ENCODE results near the gene LBX2. TPM values are rescaled to one million over a fixed set of nuclear protein-coding genes. Genes with fewer than 3 reads are reported as not detected.

LBX2 gene
- total and polyA plus RNA-seq, 2 experiments from 2014 or later, result 0.80 TPM; not detected in 1

DNA sequence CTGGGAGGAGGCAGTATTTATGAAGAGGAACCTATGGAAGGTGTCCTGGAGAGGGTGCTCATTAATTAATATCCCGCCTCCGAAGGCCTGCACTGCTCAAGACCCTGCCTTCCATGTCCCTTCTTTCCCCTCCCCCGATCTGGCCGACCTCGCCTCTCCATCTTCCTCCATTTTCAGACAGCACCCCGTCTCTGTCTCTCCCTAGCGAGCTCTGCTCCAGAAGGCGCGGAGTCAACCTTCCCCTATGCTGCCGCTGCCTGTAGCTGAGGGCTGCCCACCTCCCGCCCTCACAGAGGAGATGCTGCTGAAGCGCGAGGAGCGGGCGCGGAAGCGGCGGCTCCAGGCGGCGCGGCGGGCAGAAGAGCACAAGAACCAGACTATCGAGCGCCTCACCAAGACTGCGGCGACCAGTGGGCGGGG is 42.3 kb downstream of the LBX2 start:
- TF ChIP-seq, protein P1, sequence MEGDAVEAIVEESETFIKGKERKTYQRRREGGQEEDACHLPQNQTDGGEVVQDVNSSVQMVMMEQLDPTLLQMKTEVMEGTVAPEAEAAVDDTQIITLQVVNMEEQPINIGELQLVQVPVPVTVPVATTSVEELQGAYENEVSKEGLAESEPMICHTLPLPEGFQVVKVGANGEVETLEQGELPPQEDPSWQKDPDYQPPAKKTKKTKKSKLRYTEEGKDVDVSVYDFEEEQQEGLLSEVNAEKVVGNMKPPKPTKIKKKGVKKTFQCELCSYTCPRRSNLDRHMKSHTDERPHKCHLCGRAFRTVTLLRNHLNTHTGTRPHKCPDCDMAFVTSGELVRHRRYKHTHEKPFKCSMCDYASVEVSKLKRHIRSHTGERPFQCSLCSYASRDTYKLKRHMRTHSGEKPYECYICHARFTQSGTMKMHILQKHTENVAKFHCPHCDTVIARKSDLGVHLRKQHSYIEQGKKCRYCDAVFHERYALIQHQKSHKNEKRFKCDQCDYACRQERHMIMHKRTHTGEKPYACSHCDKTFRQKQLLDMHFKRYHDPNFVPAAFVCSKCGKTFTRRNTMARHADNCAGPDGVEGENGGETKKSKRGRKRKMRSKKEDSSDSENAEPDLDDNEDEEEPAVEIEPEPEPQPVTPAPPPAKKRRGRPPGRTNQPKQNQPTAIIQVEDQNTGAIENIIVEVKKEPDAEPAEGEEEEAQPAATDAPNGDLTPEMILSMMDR (IDR thresholded peaks at IDR 0.05; ENCODE audit: low read depth, low read length), result no peak
- peaks cover 5% of the 10 kb centered on the region for H3K36me3 ChIP-seq
- H3K27ac ChIP-seq, result peak overlapping the region; percentile 88

DNA sequence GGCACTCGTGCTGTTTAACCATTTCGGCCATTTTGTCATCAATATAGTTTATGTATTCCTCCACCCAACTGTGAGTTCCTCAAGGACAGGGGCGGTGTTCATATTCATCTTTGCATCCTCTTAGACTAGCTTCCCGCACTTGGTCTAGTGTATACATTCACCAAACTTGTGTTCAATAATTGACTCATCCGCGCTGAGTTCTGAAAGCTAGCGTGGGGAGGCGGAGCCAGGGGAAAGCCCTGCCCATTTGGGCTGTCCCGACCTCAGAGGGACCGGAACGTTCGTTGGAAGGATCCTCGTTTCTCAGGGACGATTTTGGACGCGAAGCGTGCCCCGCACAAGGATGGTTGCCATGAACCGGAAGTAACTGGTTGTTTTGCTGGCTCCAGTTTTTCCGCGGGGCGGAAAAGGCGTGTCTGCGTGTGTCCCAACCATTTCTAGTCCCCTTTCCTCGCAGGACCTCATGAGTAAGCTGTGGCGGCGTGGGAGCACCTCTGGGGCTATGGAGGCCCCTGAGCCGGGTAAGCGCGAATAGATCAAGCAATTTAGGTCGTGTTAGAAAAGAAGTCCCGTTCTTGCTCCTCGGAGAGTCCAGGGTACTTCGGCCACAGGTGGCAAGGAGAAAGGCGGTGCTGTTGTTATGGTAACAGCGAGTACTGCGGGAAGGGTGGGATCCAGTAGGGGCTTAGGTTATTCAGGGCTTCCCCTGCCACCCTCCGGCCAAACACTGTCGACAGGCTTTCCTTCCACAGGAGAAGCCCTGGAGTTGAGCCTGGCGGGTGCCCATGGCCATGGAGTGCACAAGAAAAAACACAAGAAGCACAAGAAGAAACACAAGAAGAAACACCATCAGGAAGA is 44.5 kb downstream of the LBX2 start, which contains the start of gene INO80B:
Gene INO80B (plus strand): TSS at position 434 of the 858 bp plus-strand sequence. CDS start 30 bp downstream, at position 464.
- H3K9me3 ChIP-seq (ENCODE audit: low read depth), result no peaks in the 10 kb centered on the region
- no peaks in the 10 kb centered on the region for H3K27me3 ChIP-seq
- DNase-seq (ENCODE audit: low read depth in 1 of 2, low spot score in 1 of 2), result peak; percentile 96 to 99
- no peak within 1 kb of the TSS for H3K27ac ChIP-seq
- TF ChIP-seq, protein P1 (IDR thresholded peaks at IDR 0.05; ENCODE audit: low read depth, low read length), result no peak
- H3K4me3 ChIP-seq, result peak within 1 kb of the TSS; percentile 49
- H3K36me3 ChIP-seq, result no peaks in the 10 kb centered on the region
- H3K4me1 ChIP-seq (ENCODE audit: low read depth), result peaks cover 5% of the 10 kb centered on the region

More for the DNA sequence above, 42.3 kb downstream of the LBX2 start:
- peaks cover 5% of the 10 kb centered on the region for H3K4me1 ChIP-seq (ENCODE audit: low read depth)
- H3K4me3 ChIP-seq, result peak overlapping the region; percentile 62
- DNase-seq (ENCODE audit: low read depth in 1 of 2, low spot score in 1 of 2), result no peak
- no peaks in the 10 kb centered on the region for H3K9me3 ChIP-seq (ENCODE audit: low read depth)
- H3K27me3 ChIP-seq, result no peaks in the 10 kb centered on the region

DNA sequence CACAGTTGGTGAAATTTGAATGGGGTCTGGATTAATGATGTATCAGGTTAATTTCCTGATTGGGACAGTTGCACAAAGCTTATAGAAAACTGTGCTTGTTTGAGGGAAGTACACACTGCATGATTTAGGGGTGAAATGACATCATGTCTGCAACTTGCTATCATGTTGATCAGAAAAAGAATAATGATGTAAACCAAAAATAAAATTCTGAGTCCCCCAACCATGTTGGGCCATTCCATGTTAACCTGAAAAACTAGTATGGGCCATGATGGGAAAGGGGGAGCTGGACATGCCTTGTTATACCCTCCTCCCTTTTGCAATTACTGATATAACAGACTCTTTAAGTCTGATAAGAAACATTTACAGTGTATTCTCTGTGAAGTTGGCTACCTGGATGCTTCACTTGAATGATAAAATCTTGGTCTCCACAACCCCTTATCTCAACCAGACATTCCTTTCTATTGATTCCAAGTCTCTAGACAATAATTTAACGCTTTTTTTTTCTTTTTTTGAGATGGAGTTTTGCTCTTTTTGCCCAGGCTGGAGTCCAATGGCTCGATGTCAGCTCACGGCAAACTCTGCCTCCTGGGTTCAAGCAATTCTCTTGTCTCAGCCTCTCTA is 48.7 kb downstream of the LBX2 start:
- no peaks in the 10 kb centered on the region for H3K4me1 ChIP-seq (ENCODE audit: low read depth)

DNA sequence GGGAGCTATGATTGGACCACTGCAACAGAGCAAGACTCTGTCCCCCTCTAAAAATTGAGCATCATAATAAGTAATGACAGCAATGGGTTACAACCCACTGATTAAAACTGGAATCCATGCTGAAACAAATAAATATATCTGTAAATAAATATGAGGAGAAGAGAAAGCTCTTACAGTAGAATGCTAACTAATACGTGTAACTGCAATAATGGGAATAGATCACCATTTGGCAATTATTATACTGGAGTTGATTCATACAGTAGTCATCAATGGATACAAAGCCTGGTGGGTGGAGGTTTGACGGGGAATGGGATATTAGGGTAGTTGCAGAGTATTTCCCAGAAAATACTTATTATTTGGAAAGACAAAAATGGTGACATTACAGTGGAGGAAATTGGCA is 50.6 kb downstream of the LBX2 start:
- no peaks in the 10 kb centered on the region for H3K27me3 ChIP-seq
- TF ChIP-seq, protein P1 (IDR thresholded peaks at IDR 0.05; ENCODE audit: low read depth, low read length), result no peak
- no peak for DNase-seq (ENCODE audit: low read depth in 1 of 2, low spot score in 1 of 2)
- no peak overlapping the region for H3K4me3 ChIP-seq
- H3K9me3 ChIP-seq (ENCODE audit: low read depth), result no peaks in the 10 kb centered on the region
- no peaks in the 10 kb centered on the region for H3K36me3 ChIP-seq
- H3K4me1 ChIP-seq (ENCODE audit: low read depth), result no peaks in the 10 kb centered on the region
- H3K27ac ChIP-seq, result no peak overlapping the region

More for the DNA sequence above, 48.7 kb downstream of the LBX2 start:
- DNase-seq (ENCODE audit: low read depth in 1 of 2, low spot score in 1 of 2), result no peak
- Histone ChIP-seq H3K4me3 (no peak overlapping the region), H3K27me3 (no peaks in the 10 kb centered on the region), H3K27ac (no peak overlapping the region), H3K9me3 (ENCODE audit: low read depth) (no peaks in the 10 kb centered on the region), H3K36me3 (no peaks in the 10 kb centered on the region)
- TF ChIP-seq, protein P1 (IDR thresholded peaks at IDR 0.05; ENCODE audit: low read depth, low read length), result no peak

Other genes starting within 250 kb of the LBX2 start
- gene SLC4A5, start 156.2 kb downstream of the LBX2 start, total RNA-seq, result 2.3 and 9.0 TPM in 2 replicates
- gene SLC4A5, start 156.2 kb downstream of the LBX2 start, polyA plus RNA-seq, result 1.5 and 3.3 TPM in 2 replicates
- 130 and 156 TPM in 2 replicates for gene DCTN1, start 119.3 kb downstream of the LBX2 start, total RNA-seq
- 164 and 178 TPM in 2 replicates for gene DCTN1, start 119.3 kb downstream of the LBX2 start, polyA plus RNA-seq
- 7.6 and 9.5 TPM in 2 replicates for gene C2orf81, start 78.0 kb downstream of the LBX2 start, total RNA-seq
- gene C2orf81, start 78.0 kb downstream of the LBX2 start, polyA plus RNA-seq, result 7.1 and 8.5 TPM in 2 replicates
- gene WDR54, start 77.9 kb downstream of the LBX2 start, total RNA-seq, result 88.5 and 91.5 TPM in 2 replicates
- gene WDR54, start 77.9 kb downstream of the LBX2 start, polyA plus RNA-seq, result 132 and 159 TPM in 2 replicates
- gene RTKN, start 57.7 kb downstream of the LBX2 start, total RNA-seq, result 41.1 and 53.3 TPM in 2 replicates
- gene RTKN, start 57.7 kb downstream of the LBX2 start, polyA plus RNA-seq, result 53.3 and 61.7 TPM in 2 replicates
- gene INO80B, start 44.5 kb downstream of the LBX2 start, total RNA-seq, result 23.0 and 40.9 TPM in 2 replicates
- 15.4 and 23.8 TPM in 2 replicates for gene INO80B, start 44.5 kb downstream of the LBX2 start, polyA plus RNA-seq
- 168 and 174 TPM in 2 replicates for gene WBP1, start 41.2 kb downstream of the LBX2 start, total RNA-seq
- gene WBP1, start 41.2 kb downstream of the LBX2 start, polyA plus RNA-seq, result 156 and 170 TPM in 2 replicates
- 58.5 and 67.3 TPM in 2 replicates for gene MOGS, start 34.2 kb downstream of the LBX2 start, total RNA-seq
- gene MOGS, start 34.2 kb downstream of the LBX2 start, polyA plus RNA-seq, result 31.9 and 50.1 TPM in 2 replicates
- gene MRPL53, start 26.9 kb downstream of the LBX2 start, total RNA-seq, result 50.8 and 50.9 TPM in 2 replicates
- gene MRPL53, start 26.9 kb downstream of the LBX2 start, polyA plus RNA-seq, result 132 and 140 TPM in 2 replicates
- gene CCDC142, start 16.6 kb downstream of the LBX2 start, total RNA-seq, result 18.1 and 33.5 TPM in 2 replicates
- 16.8 and 23.4 TPM in 2 replicates for gene CCDC142, start 16.6 kb downstream of the LBX2 start, polyA plus RNA-seq
- 16.8 and 32.9 TPM in 2 replicates for gene TTC31, start 16.5 kb downstream of the LBX2 start, total RNA-seq
- gene TTC31, start 16.5 kb downstream of the LBX2 start, polyA plus RNA-seq, result 23.0 and 29.1 TPM in 2 replicates
- gene PCGF1, start 8.1 kb upstream of the LBX2 start, total RNA-seq, result 7.8 and 10.9 TPM in 2 replicates
- 14.2 and 18.9 TPM in 2 replicates for gene PCGF1, start 8.1 kb upstream of the LBX2 start, polyA plus RNA-seq
- 0.06 TPM in 1 of 2 replicates, not detected in the other for gene TLX2, start 14.8 kb upstream of the LBX2 start, total RNA-seq
- gene TLX2, start 14.8 kb upstream of the LBX2 start, polyA plus RNA-seq, result not detected in 2 replicates
- 0.98 and 1.1 TPM in 2 replicates for gene DQX1, start 26.6 kb upstream of the LBX2 start, total RNA-seq
- 0.60 and 0.67 TPM in 2 replicates for gene DQX1, start 26.6 kb upstream of the LBX2 start, polyA plus RNA-seq
- 93.2 and 105 TPM in 2 replicates for gene AUP1, start 30.1 kb upstream of the LBX2 start, total RNA-seq
- gene AUP1, start 30.1 kb upstream of the LBX2 start, polyA plus RNA-seq, result 120 and 122 TPM in 2 replicates
- gene HTRA2, start 30.3 kb upstream of the LBX2 start, total RNA-seq, result 39.9 and 55.1 TPM in 2 replicates
- gene HTRA2, start 30.3 kb upstream of the LBX2 start, polyA plus RNA-seq, result 57.6 and 82.0 TPM in 2 replicates
- 23.7 and 43.3 TPM in 2 replicates for gene LOXL3, start 54.3 kb upstream of the LBX2 start, total RNA-seq
- 13.4 and 31.7 TPM in 2 replicates for gene LOXL3, start 54.3 kb upstream of the LBX2 start, polyA plus RNA-seq
- 12.8 and 26.1 TPM in 2 replicates for gene DOK1, start 55.1 kb upstream of the LBX2 start, total RNA-seq
- 10.0 and 20.2 TPM in 2 replicates for gene DOK1, start 55.1 kb upstream of the LBX2 start, polyA plus RNA-seq
- gene M1AP, start 148.7 kb upstream of the LBX2 start, total RNA-seq, result not detected in 2 replicates
- gene M1AP, start 148.7 kb upstream of the LBX2 start, polyA plus RNA-seq, result not detected in 2 replicates
- gene SEMA4F, start 154.6 kb upstream of the LBX2 start, total RNA-seq, result 8.4 and 8.6 TPM in 2 replicates
- 8.3 and 8.7 TPM in 2 replicates for gene SEMA4F, start 154.6 kb upstream of the LBX2 start, polyA plus RNA-seq

Data from cardiac muscle cell (in vitro differentiated cells and primary cell).